Measurements from ENCODE around the gene GPR158. TPM values are rescaled to one million over a fixed set of nuclear protein-coding genes. Genes with fewer than 3 reads are reported as not detected.

GPR158 gene
- total RNA-seq, 1 experiment from 2014 or later: not detected

- no peaks in the 10 kb centered on the region for H3K36me3 ChIP-seq (ENCODE audit: low read depth, low read length)
- no peak overlapping the region for H3K9ac ChIP-seq (ENCODE audit: low read length)
- H3K79me2 ChIP-seq (ENCODE audit: low read length): no peaks in the 10 kb centered on the region
- DNase-seq (no peak), ATAC-seq (no peak)
- no TSS peak for BruUV-seq (replicated peaks)
- no peak overlapping the region for H3K4me3 ChIP-seq (ENCODE audit: low read length)
- intact Hi-C loops (cut with micrococcal nuclease): no loop called here
- TF ChIP-seq EZH2 (IDR thresholded peaks at IDR 0.05; ENCODE audit: low read length, unreplicated experiment) (no peak), CTCF (conservative IDR thresholded peaks at IDR 0.05; ENCODE audit: low read depth, low read length) (no peak), EZH2phosphoT487 (IDR thresholded peaks at IDR 0.05; ENCODE audit: borderline replicate concordance, low read length) (no peak)
- no peak overlapping the region for H3K27ac ChIP-seq (ENCODE audit: low read length)
- ChIA-PET CTCF (no interaction called here), POLR2A (ENCODE audit: unreplicated experiment) (no interaction called here)
- no peaks in the 10 kb centered on the region for H3K9me3 ChIP-seq (ENCODE audit: low read length)
- no peak overlapping the region for H3K4me2 ChIP-seq (ENCODE audit: low read length)
- no peaks in the 10 kb centered on the region for H3F3A ChIP-seq (ENCODE audit: low read length, unreplicated experiment)
- H3K27me3 ChIP-seq (ENCODE audit: low read length): no peaks in the 10 kb centered on the region
- H4K20me1 ChIP-seq (ENCODE audit: low read length): no peaks in the 10 kb centered on the region
- H2AFZ ChIP-seq (ENCODE audit: low read length): no peak overlapping the region
- H3K9me2 ChIP-seq (replicated peaks; ENCODE audit: low read length): no peaks in the 10 kb centered on the region
- H3K4me1 ChIP-seq (ENCODE audit: insufficient read depth, low read length): no peaks in the 10 kb centered on the region
Measured at GRCh38 chr10:25573316-25573715, 398.5 kb downstream of the GPR158 start.

GRCh38 chr10:25575343-25575742 lies 400.5 kb downstream of the GPR158 start:
- ChIA-PET CTCF (no interaction called here), POLR2A (ENCODE audit: unreplicated experiment) (no interaction called here)
- Histone ChIP-seq H3K9me3 (ENCODE audit: low read length) (no peaks in the 10 kb centered on the region), H2AFZ (ENCODE audit: low read length) (no peak overlapping the region), H3K9me2 (replicated peaks; ENCODE audit: low read length) (no peaks in the 10 kb centered on the region), H3K9ac (ENCODE audit: low read length) (no peak overlapping the region), H3K27me3 (ENCODE audit: low read length) (no peaks in the 10 kb centered on the region), H4K20me1 (ENCODE audit: low read length) (no peaks in the 10 kb centered on the region), H3K27ac (ENCODE audit: low read length) (no peak overlapping the region), H3F3A (ENCODE audit: low read length, unreplicated experiment) (no peaks in the 10 kb centered on the region), H3K36me3 (ENCODE audit: low read depth, low read length) (no peaks in the 10 kb centered on the region), H3K4me1 (ENCODE audit: insufficient read depth, low read length) (no peaks in the 10 kb centered on the region), H3K79me2 (ENCODE audit: low read length) (no peaks in the 10 kb centered on the region), H3K4me2 (ENCODE audit: low read length) (no peak overlapping the region), H3K4me3 (ENCODE audit: low read length) (no peak overlapping the region)
- TF ChIP-seq EZH2phosphoT487 (IDR thresholded peaks at IDR 0.05; ENCODE audit: borderline replicate concordance, low read length): no peak
- no peak for TF ChIP-seq CTCF (conservative IDR thresholded peaks at IDR 0.05; ENCODE audit: low read depth, low read length)
- no peak for TF ChIP-seq EZH2 (IDR thresholded peaks at IDR 0.05; ENCODE audit: low read length, unreplicated experiment)
- no TSS peak for BruUV-seq (replicated peaks)
- intact Hi-C loops (cut with micrococcal nuclease): no loop called here
- ATAC-seq: no peak
- DNase-seq: no peak

GRCh38 chr10:25578061-25578460 lies 403.3 kb downstream of the GPR158 start:
- no peaks in the 10 kb centered on the region for H3K9me2 ChIP-seq (replicated peaks; ENCODE audit: low read length)
- no peak for DNase-seq
- no peaks in the 10 kb centered on the region for H3F3A ChIP-seq (ENCODE audit: low read length, unreplicated experiment)
- no peaks in the 10 kb centered on the region for H3K27me3 ChIP-seq (ENCODE audit: low read length)
- H3K4me3 ChIP-seq (ENCODE audit: low read length): no peak overlapping the region
- no peaks in the 10 kb centered on the region for H3K4me1 ChIP-seq (ENCODE audit: insufficient read depth, low read length)
- no peak for ATAC-seq
- ChIA-PET CTCF (no interaction called here), POLR2A (ENCODE audit: unreplicated experiment) (no interaction called here)
- H3K4me2 ChIP-seq (ENCODE audit: low read length): no peak overlapping the region
- H3K9me3 ChIP-seq (ENCODE audit: low read length): no peaks in the 10 kb centered on the region
- no peak overlapping the region for H3K27ac ChIP-seq (ENCODE audit: low read length)
- H4K20me1 ChIP-seq (ENCODE audit: low read length): no peaks in the 10 kb centered on the region
- no peaks in the 10 kb centered on the region for H3K79me2 ChIP-seq (ENCODE audit: low read length)
- TF ChIP-seq CTCF (conservative IDR thresholded peaks at IDR 0.05; ENCODE audit: low read depth, low read length): no peak
- no peak for TF ChIP-seq EZH2 (IDR thresholded peaks at IDR 0.05; ENCODE audit: low read length, unreplicated experiment)
- no peak for TF ChIP-seq EZH2phosphoT487 (IDR thresholded peaks at IDR 0.05; ENCODE audit: borderline replicate concordance, low read length)
- intact Hi-C loops (cut with micrococcal nuclease): no loop called here
- no peaks in the 10 kb centered on the region for H3K36me3 ChIP-seq (ENCODE audit: low read depth, low read length)
- no peak overlapping the region for H2AFZ ChIP-seq (ENCODE audit: low read length)
- BruUV-seq (replicated peaks): no TSS peak
- H3K9ac ChIP-seq (ENCODE audit: low read length): no peak overlapping the region

Measured in PC-3 (cell line).